Measurements from ENCODE around the gene ADARB1. TPM values are rescaled to one million over a fixed set of nuclear protein-coding genes. Genes with fewer than 3 reads are reported as not detected.

The ADARB1 gene
- total RNA-seq, 1 experiment from 2014 or later: 14.6 TPM

DNA sequence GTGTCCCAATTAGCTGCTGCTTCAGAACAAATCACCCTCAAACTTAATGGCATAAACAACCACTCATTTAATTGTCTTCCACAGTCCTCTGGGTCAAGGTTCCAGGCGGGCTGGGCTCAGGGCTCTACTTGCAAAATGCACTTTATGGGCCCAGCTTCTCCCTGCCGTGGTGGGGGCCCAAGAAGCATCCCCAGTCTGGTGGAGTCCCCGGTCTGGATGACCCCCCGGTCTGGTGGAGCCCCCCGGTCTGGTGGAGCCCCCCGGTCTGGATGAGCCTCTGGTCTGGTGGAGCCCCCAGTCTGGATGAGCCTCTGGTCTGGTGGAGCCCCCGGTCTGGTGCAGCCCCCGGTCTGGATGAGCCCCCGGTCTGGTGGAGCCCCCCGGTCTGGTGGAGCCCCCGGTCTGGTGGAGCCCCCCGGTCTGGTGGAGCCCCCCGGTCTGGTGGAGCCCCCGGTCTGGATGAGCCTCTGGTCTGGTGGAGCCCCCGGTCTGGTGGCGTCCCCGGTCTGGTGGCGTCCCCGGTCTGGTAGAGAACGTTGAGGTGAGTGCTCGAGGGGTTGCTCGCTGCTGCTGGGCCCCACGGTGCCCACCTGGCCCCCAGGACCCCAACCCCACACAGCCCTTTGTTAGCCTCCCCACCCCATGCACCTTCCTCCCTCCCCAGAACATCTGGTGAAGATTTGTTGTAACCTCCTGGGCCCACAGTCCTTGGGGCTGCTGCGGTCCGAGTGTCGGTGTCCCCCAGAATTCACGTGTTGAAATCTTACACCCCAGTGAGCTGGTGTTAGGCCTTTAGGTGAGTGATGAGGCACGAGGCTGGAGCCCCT, 179.5 kb downstream of the ADARB1 start:
- H3K27me3 Mint-ChIP-seq (ENCODE audit: low read depth): peaks cover 3% of the 10 kb centered on the region; the same call in 1 of the 2 replicates
- no peak overlapping the region for H3K27ac Mint-ChIP-seq
- 0 out of 2 replicates have a peak, but pooled peaks cover 3% of the 10 kb centered on the region for H3K36me3 Mint-ChIP-seq
- H3K4me3 Mint-ChIP-seq: no peak overlapping the region
- ChIA-PET CTCF (no interaction called here), POLR2A (no interaction called here)
- DNase-seq (ENCODE audit: low spot score) (no peak), ATAC-seq (no peak)
- no peak for TF ChIP-seq ZNF138 (CRISPR knock-in tag; conservative IDR thresholded peaks at IDR 0.05)
- TF ChIP-seq, protein P1, sequence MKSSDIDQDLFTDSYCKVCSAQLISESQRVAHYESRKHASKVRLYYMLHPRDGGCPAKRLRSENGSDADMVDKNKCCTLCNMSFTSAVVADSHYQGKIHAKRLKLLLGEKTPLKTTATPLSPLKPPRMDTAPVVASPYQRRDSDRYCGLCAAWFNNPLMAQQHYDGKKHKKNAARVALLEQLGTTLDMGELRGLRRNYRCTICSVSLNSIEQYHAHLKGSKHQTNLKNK (CRISPR knock-in tag; IDR thresholded peaks at IDR 0.05): no peak
- TF ChIP-seq, protein P2, sequence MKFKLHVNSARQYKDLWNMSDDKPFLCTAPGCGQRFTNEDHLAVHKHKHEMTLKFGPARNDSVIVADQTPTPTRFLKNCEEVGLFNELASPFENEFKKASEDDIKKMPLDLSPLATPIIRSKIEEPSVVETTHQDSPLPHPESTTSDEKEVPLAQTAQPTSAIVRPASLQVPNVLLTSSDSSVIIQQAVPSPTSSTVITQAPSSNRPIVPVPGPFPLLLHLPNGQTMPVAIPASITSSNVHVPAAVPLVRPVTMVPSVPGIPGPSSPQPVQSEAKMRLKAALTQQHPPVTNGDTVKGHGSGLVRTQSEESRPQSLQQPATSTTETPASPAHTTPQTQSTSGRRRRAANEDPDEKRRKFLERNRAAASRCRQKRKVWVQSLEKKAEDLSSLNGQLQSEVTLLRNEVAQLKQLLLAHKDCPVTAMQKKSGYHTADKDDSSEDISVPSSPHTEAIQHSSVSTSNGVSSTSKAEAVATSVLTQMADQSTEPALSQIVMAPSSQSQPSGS (CRISPR knock-in tag; IDR thresholded peaks at IDR 0.05; ENCODE audit: borderline replicate concordance, low read depth): no peak
- peaks cover 7% of the 10 kb centered on the region for H3K4me1 Mint-ChIP-seq
- peaks cover 17% of the 10 kb centered on the region for H3K9me3 Mint-ChIP-seq

DNA sequence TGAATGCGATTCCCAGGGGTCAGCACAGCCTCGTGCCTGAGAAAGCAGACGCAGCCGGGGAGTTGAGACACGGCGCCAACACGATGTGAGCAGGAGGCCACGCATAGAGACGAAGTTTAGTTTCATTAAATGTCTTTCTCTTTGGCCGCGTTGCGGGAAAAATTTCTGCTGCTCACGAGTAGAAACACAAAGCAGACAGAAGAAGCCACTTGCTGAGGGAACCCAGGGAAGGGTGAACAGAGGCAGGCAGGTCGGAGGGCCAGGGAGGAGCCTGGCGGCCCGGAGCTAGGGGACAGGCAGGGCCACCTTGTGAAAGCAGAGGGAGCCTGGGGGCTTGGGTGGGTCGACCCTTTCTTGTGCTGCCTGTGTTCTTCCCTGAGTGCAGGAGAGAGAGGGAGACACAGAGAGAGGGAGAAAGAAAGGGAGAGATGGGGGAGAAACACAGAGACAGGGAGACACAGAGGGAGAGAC, 180.1 kb downstream of the ADARB1 start:
- Mint-ChIP-seq H3K4me1 (peaks cover under 1% of the 10 kb centered on the region), H3K27me3 (ENCODE audit: low read depth) (peaks cover 3% of the 10 kb centered on the region; the same call in 1 of the 2 replicates), H3K27ac (no peak overlapping the region), H3K36me3 (0 out of 2 replicates have a peak, but pooled peaks cover 3% of the 10 kb centered on the region), H3K4me3 (no peak overlapping the region), H3K9me3 (peaks cover 17% of the 10 kb centered on the region)
- TF ChIP-seq, protein P3, sequence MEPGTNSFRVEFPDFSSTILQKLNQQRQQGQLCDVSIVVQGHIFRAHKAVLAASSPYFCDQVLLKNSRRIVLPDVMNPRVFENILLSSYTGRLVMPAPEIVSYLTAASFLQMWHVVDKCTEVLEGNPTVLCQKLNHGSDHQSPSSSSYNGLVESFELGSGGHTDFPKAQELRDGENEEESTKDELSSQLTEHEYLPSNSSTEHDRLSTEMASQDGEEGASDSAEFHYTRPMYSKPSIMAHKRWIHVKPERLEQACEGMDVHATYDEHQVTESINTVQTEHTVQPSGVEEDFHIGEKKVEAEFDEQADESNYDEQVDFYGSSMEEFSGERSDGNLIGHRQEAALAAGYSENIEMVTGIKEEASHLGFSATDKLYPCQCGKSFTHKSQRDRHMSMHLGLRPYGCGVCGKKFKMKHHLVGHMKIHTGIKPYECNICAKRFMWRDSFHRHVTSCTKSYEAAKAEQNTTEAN (CRISPR knock-in tag; IDR thresholded peaks at IDR 0.05): no peak
- TF ChIP-seq NR2C2 (CRISPR knock-in tag; IDR thresholded peaks at IDR 0.05) (no peak), ZNF396 (CRISPR knock-in tag; IDR thresholded peaks at IDR 0.05; ENCODE audit: borderline replicate concordance) (no peak), SMAD3 (CRISPR knock-in tag; IDR thresholded peaks at IDR 0.05; ENCODE audit: borderline replicate concordance) (no peak), OVOL2 (CRISPR knock-in tag; IDR thresholded peaks at IDR 0.05; ENCODE audit: borderline replicate concordance) (no peak), NR3C1 (CRISPR knock-in tag; conservative IDR thresholded peaks at IDR 0.05; ENCODE audit: low read depth) (no peak), ZNF423 (CRISPR knock-in tag; IDR thresholded peaks at IDR 0.05) (no peak), MXD4 (CRISPR knock-in tag; IDR thresholded peaks at IDR 0.05; ENCODE audit: borderline replicate concordance) (no peak), ATF1 (CRISPR knock-in tag; IDR thresholded peaks at IDR 0.05) (no peak), RORB (CRISPR knock-in tag; IDR thresholded peaks at IDR 0.05) (no peak), ZNF263 (CRISPR knock-in tag; IDR thresholded peaks at IDR 0.05; ENCODE audit: low read depth) (no peak), SP1 (CRISPR knock-in tag; conservative IDR thresholded peaks at IDR 0.05) (no peak), JUN (CRISPR knock-in tag; IDR thresholded peaks at IDR 0.05) (no peak)
- TF ChIP-seq, protein P4, sequence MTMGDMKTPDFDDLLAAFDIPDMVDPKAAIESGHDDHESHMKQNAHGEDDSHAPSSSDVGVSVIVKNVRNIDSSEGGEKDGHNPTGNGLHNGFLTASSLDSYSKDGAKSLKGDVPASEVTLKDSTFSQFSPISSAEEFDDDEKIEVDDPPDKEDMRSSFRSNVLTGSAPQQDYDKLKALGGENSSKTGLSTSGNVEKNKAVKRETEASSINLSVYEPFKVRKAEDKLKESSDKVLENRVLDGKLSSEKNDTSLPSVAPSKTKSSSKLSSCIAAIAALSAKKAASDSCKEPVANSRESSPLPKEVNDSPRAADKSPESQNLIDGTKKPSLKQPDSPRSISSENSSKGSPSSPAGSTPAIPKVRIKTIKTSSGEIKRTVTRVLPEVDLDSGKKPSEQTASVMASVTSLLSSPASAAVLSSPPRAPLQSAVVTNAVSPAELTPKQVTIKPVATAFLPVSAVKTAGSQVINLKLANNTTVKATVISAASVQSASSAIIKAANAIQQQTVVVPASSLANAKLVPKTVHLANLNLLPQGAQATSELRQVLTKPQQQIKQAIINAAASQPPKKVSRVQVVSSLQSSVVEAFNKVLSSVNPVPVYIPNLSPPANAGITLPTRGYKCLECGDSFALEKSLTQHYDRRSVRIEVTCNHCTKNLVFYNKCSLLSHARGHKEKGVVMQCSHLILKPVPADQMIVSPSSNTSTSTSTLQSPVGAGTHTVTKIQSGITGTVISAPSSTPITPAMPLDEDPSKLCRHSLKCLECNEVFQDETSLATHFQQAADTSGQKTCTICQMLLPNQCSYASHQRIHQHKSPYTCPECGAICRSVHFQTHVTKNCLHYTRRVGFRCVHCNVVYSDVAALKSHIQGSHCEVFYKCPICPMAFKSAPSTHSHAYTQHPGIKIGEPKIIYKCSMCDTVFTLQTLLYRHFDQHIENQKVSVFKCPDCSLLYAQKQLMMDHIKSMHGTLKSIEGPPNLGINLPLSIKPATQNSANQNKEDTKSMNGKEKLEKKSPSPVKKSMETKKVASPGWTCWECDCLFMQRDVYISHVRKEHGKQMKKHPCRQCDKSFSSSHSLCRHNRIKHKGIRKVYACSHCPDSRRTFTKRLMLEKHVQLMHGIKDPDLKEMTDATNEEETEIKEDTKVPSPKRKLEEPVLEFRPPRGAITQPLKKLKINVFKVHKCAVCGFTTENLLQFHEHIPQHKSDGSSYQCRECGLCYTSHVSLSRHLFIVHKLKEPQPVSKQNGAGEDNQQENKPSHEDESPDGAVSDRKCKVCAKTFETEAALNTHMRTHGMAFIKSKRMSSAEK (CRISPR knock-in tag; IDR thresholded peaks at IDR 0.05; ENCODE audit: borderline replicate concordance): no peak
- TF ChIP-seq, protein P5, sequence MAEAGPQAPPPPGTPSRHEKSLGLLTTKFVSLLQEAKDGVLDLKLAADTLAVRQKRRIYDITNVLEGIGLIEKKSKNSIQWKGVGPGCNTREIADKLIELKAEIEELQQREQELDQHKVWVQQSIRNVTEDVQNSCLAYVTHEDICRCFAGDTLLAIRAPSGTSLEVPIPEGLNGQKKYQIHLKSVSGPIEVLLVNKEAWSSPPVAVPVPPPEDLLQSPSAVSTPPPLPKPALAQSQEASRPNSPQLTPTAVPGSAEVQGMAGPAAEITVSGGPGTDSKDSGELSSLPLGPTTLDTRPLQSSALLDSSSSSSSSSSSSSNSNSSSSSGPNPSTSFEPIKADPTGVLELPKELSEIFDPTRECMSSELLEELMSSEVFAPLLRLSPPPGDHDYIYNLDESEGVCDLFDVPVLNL (CRISPR knock-in tag; IDR thresholded peaks at IDR 0.05; ENCODE audit: borderline replicate concordance, low read depth): no peak
- CTCF ChIA-PET: interaction anchor here (0.6 to 0.9 kb wide), 2 partner anchors 54 to 116 kb away, joined by 3 to 7 read pairs; no protein-coding TSS in a partner anchor
- ATAC-seq (no peak), DNase-seq (ENCODE audit: low spot score) (no peak)
- POLR2A ChIA-PET: no interaction called here

Measured in WTC11 (cell line).